Parathyroid adenoma (tissue), 2 donors: ENCODE data around the gene LPP.

Experiments
- H2AFZ ChIP-seq: fragments of 300-600 bp; sonication (generic); one replicate; pipeline ENCODE4 v1.7.0; 2017; ENCODE audit warnings: antibody characterized with exemption, mild to moderate bottlenecking
- H3K27ac ChIP-seq: fragments of 300-600 bp; sonication (generic); one replicate; pipeline ENCODE4 v1.7.0; 2017
- H3K27me3 ChIP-seq: fragments of 300-600 bp; sonication (generic); one replicate; pipeline ENCODE4 v1.7.0; 2017; ENCODE audit warnings: low read length; ENCODE audit not compliant: control insufficient read depth, insufficient read depth
- H3K36me3 ChIP-seq: fragments of 300-600 bp; sonication (generic); one replicate; pipeline ENCODE4 v1.7.0; 2017; ENCODE audit warnings: low read length; ENCODE audit not compliant: control insufficient read depth, insufficient read depth
- H3K4me1 ChIP-seq: fragments of 300-600 bp; sonication (generic); one replicate; pipeline ENCODE4 v1.7.0; 2017; ENCODE audit warnings: control low read depth
- H3K4me2 ChIP-seq: fragments of 300-600 bp; sonication (generic); one replicate; pipeline ENCODE4 v1.7.0; 2017; ENCODE audit warnings: low read length
- H3K4me3 ChIP-seq: fragments of 300-600 bp; sonication (generic); one replicate; pipeline ENCODE4 v1.7.0; 2017; ENCODE audit warnings: low read depth, low read length
- H3K79me2 ChIP-seq: fragments of 300-600 bp; sonication (generic); one replicate; pipeline ENCODE4 v1.7.0; 2017; ENCODE audit warnings: control low read depth
- H3K9ac ChIP-seq: fragments of 300-600 bp; sonication (generic); one replicate; pipeline ENCODE4 v1.7.0; 2017; ENCODE audit warnings: mild to moderate bottlenecking
- H3K9me3 ChIP-seq: fragments of 300-600 bp; sonication (generic); one replicate; pipeline ENCODE4 v1.7.0; 2017; ENCODE audit warnings: low read length; ENCODE audit not compliant: control insufficient read depth
- CTCF ChIP-seq: fragments of 300-600 bp; sonication (generic); IDR thresholded peaks from one replicate; pipeline ENCODE4 v1.7.0; 2017; ENCODE audit warnings: antibody characterized with exemption, mild to moderate bottlenecking
- donor health status: primary hyperparathyroidism.

LPP gene

DNA sequence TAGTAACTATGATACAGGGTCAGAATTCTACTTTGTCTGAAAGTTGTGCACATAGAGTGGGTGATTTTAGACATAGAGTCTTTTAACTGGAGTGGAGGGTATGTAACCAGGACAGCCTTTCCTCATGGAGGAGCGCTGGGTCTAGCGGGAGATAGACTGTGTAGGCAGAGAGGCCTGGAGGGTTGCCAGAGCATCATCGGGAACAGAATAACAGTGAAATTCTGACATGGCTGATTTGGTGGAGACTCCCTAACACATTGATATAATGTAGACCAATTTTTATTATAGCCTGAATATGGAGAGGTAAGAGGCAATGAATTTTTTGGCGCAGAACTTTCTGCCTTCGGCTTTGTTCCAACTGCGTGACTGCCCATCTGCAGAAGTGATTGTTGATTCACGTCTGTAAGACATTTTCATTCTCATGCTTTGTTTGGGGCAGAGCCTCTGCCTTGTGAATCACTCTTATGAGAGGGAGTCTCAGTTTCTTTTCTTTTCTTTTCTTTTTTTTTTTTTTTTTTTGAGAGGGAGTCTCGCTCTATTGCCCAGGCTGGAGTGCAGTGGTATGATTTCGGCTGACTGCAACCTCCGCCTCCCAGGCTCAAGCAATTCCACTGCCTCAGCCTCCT is 16.0 kb downstream of the LPP start:
- no peak overlapping the region for H3K4me3 ChIP-seq
- no peak overlapping the region for H3K9ac ChIP-seq

DNA sequence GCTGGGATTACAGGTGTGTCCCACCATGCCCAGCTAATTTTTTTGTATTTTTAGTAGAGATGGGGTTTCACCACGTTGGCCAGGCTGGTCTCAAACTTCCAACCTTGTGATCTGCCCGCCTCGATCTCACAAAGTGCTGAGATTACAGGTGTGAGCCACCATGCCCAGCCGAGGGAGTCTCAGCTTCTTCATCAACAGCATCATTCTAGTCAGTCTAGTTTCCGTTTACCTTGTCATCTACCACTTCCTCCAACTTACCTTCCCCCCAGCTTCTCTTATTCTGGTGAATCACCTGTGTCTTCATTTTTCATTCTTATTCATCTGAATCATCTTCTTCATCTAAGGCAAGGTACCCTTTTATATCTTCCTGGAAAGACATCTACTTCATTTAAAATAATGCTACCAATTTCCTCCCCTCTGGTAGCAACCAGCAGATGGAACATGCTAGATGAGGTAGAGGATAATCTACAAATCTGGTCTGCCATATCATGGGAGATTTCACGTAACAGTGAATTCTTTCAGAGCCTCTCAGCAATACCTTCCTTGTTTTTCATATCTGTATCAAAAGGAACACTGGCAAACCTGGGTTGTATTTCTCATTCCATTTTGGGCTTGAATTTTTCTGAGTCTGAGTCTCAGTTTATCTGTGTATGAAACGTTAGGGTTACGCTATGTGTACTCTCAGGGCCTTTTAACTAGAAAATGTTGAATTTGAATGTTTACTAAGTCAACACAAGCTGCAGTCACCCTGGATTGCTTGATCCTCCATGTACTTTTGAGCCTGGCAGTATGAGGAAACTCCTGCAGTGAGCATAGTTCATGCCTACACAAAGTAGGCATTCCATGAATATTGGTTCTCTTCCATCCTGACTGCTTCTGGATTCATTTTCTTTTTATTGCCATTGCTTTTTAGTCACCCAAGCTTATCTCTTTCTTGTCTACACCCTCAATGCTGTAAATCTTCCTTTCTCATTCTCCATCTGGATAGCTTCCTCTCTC is 16.8 kb downstream of the LPP start:
- Histone ChIP-seq H3K36me3 (no peaks in the 10 kb centered on the region), H3K4me2 (no peak overlapping the region), H3K9me3 (no peaks in the 10 kb centered on the region), H3K79me2 (peaks cover 26% of the 10 kb centered on the region), H3K27me3 (no peaks in the 10 kb centered on the region), H3K4me3 (no peak overlapping the region), H3K4me1 (peaks cover 15% of the 10 kb centered on the region), H3K9ac (no peak overlapping the region), H3K27ac (no peak overlapping the region), H2AFZ (no peak overlapping the region)
- TF ChIP-seq CTCF: no peak

More for the DNA sequence above, 16.0 kb downstream of the LPP start:
- Histone ChIP-seq H3K27me3 (no peaks in the 10 kb centered on the region), H3K27ac (no peak overlapping the region), H3K4me2 (no peak overlapping the region), H3K79me2 (peaks cover 24% of the 10 kb centered on the region), H2AFZ (no peak overlapping the region), H3K36me3 (no peaks in the 10 kb centered on the region), H3K9me3 (no peaks in the 10 kb centered on the region), H3K4me1 (peaks cover 15% of the 10 kb centered on the region)
- no peak for TF ChIP-seq CTCF

GRCh38 chr3:188171682-188172467 is 17.9 kb downstream of the LPP start:
- Histone ChIP-seq H3K27me3 (no peaks in the 10 kb centered on the region), H3K9me3 (no peaks in the 10 kb centered on the region), H3K36me3 (no peaks in the 10 kb centered on the region), H2AFZ (no peak overlapping the region), H3K4me3 (no peak overlapping the region), H3K4me2 (no peak overlapping the region), H3K9ac (no peak overlapping the region), H3K79me2 (peaks cover 27% of the 10 kb centered on the region), H3K4me1 (peaks cover 15% of the 10 kb centered on the region), H3K27ac (no peak overlapping the region)
- no peak for TF ChIP-seq CTCF

GRCh38 chr3:188174317-188175044 is 20.5 kb downstream of the LPP start:
- H3K4me2 ChIP-seq: no peak overlapping the region
- H3K4me1 ChIP-seq: peaks cover 23% of the 10 kb centered on the region

More at GRCh38 chr3:188174317-188175044, 20.5 kb downstream of the LPP start:
- Histone ChIP-seq H3K4me3 (no peak overlapping the region), H3K36me3 (no peaks in the 10 kb centered on the region), H3K9me3 (no peaks in the 10 kb centered on the region), H3K27me3 (no peaks in the 10 kb centered on the region), H2AFZ (no peak overlapping the region), H3K9ac (no peak overlapping the region), H3K79me2 (peaks cover 28% of the 10 kb centered on the region), H3K27ac (no peak overlapping the region)
- TF ChIP-seq CTCF: no peak
